ENCODE measurements around the gene KDM4C.

KDM4C gene

DNA sequence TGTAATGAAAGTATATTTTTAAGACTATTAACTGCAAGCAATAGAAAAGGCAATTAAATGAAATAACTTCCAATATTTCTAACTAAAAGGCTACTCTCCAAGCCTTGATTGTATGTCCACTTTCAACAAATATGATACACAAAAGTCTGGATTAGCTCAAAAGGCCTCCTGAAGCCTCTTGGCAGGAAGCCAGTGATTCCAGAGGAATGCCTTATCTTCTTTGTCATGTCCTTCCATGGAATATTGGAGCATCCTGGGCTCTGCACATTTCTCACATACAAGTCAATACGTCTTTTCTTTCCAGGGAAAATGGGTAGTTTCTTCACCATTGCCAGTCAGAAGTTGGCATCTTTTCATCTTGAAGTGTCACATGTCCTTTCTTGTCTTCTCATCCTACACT, 357.8 kb downstream of the KDM4C start:
- no peak for DNase-seq

DNA sequence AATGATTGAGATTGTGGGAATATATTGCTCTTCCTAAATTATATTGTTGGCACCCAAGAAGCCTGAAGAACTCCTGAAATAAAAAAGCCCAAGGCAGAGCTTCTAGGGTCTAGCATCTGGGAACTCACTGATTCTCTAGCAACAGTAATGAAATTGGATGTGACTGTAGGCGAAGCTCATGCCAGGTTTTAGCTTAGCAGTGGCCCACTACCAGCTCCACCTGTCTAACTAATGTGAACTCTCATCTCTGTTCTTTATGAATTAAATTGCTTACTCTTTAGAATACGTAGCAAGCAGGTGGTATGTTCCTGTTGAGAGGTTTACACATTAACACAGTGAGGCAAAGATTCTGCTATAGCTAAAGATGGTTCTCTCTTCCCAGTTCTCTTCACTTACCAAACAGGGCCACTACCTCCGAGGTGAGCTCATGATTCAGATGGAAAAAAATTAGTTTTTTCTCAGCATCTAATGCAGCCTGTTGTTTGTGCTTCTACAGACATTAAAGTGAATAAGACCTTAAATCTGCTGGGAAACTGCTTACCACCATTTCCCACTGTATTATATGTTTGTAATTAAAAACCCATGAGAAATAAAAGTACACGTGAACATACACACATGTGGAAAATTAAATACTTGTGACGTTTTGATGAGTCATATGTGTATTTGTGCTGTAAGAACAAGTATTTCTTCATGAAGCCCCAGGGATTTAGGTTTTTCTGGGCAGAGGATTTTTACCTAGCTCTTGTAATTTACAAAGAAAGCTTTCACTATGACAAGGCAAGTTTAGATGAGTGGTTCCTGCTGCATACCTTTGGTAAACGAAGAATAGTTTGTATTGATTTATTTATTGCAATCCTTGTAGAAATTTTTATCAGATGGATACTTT, 360.1 kb downstream of the KDM4C start:
- DNase-seq: no peak

DNA sequence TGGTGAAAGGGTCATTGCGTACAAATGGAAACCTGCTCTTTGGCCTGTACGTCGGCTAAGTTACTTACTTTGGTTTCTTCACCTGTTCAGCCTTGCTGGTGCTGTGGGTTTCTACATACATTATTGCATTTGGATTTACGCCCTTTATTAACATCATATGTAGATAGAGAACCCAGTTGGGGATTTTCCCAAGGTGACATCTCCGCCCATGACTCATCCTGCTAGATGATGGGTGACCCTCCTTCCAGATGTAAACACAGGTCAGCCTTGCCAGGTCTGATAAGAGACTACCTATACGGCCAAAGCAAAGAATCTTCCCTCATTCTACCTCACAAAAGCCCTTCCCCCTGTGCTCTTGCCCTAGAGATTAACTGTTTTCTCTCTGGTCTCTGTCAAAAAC, 360.9 kb downstream of the KDM4C start:
- DNase-seq: no peak

DNA sequence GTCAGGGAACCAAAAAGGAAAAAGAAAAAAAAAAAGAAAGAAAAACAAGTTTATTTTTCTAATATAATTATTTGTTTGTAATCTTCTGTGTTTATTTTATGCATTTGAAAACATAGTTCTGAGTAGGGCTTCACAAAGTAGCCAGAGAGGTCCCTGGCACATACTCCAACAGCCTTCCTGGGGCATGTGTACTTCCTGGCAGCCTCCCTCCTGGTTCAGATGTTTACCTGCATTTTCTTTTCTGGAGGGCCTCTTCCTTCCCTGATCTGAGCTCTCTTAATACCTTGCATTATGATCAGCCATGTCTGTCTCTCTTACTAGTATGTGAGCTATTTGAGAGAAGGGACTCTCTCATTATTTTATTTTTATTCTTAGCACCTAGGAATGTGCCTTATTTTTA, 361.8 kb downstream of the KDM4C start:
- no peak for DNase-seq

DNA sequence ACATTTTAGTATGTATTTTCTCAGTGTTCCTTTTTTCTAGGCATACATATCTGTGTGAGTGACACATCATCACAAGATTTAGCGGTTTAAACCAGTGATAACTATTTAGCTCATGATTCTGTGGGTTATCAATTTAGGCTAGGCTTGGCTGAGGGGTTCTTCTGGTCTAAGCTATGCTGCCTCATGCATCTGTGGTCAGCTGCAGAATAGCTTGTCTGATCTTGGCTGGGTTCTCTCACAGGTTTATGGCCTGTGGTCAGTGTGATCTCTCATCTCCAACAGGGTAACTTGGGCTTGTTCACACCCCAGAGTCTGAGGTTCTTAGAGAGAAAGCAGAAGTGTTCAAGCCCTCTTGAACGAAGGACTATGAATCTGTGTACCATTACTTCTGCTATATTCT, 363.3 kb downstream of the KDM4C start:
- no peak for DNase-seq

DNA sequence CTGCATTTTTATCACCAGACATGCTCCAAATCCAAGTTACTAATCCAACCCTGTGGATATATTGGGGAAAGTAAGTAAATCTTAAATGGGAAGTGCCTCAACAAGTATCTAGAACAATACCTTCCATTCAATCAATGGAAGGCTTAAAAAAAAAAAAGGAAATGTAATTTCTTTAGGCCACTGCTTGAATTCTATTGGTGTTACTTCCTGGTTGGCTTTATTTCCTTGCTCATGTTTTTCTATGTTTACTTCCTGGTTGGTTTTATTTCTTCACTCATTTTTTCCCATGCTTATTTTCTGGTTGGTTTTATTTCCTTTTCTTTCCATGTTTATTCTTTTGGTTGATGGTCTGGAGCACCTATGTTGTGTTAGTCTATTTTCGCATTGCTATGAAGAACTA, 363.9 kb downstream of the KDM4C start:
- DNase-seq: no peak

DNA sequence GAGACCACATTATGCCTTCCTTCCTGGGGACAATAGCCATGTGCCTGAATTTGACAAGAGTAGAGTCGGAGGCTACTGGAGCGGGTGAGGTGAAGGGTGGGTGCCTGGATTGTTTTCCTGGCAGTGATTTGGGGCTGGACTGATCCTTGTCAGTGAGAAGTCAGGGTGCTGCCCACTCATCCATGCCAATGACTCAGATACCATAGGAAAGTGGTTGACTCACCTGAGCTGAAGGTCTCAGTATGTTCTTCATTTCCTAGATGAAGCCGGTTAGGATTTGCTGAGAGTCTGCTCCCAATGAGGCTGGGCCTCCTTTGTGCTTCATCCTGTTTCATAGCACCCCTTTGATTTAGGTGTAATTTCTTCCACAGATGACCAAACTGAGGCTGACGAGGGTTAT, 366.0 kb downstream of the KDM4C start:
- no peak for DNase-seq

DNA sequence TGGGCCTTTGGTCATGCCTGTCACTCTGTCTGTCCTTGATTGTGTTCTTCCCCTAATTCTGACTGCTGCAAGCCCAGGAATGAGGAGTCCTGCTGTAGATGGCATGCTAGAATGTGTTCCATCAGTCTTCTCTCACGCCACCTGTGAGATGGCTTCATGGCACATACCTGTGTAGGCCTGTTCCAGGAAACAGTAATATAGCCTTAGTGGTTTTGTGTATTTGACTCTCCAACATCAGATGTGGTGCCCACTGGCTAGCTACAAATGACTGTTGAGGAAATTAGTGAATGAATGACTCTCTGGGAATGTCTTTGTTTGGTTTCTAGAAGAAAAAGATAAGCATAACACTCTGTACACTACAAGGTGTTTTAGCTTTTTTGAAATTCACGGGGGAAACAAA, 367.5 kb downstream of the KDM4C start:
- DNase-seq: no peak

DNA sequence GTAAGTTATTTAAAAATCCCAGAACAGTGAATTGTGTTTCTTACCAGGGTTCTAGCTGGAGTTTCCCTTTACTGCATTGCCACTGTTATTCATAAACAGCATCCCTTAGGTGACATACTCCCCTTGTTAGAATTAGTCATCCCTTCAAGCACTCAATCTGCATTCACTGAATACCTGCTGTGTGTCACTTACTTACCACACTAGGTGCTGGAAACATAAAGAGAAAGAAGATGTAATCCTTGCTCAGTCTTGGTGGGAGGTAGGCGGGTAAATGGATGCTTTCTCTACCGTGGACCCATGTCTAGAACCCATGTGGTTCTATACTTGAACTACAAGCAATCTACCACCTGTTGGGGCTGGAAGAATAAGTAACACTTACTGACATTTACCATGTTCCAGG, 371.6 kb downstream of the KDM4C start:
- DNase-seq: no peak

DNA sequence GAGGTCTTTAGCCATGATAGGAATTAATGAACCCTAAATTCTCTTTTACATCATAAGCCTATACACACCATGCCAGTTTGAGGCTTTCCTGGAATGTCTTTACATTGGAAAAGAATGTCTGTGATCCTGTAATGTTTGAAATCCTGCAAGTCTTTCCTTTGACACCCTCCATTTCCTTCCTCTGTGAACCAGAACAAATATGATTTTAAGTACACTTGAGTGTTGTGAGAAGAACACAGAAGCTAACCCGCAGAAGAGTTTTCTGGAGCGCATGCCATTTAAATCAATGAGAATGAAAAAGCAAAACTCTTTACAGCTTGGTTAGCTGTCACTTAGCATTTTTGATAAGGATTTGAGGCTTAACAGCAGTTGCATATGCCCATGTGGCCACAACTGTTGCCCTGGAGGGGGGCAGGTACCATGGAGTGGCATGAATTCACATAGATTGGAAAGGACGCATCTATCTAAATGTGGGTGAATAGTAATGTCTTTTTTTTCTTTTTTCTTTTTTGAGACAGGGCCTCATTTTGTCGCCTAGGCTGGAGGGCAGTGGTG, 372.6 kb downstream of the KDM4C start:
- DNase-seq: no peak

DNA sequence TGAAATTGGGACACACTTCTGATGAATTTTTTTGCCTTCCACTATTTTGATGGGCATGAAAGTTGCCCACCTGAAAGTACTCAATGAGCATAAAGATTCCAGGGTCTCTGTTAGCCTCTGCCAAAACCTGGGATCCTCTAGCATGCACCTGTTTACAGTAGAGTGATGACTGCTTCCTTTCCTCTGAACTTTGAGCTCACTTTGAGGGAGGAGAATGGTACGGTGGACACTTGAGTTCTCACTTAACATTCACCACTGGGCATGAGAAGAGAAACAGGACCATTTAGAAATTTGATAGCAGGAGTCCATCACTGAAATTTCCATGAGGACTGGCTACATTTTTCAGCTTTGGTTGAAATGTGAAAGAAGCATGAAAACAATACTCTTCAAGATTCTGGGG, 374.8 kb downstream of the KDM4C start:
- DNase-seq: no peak

DNA sequence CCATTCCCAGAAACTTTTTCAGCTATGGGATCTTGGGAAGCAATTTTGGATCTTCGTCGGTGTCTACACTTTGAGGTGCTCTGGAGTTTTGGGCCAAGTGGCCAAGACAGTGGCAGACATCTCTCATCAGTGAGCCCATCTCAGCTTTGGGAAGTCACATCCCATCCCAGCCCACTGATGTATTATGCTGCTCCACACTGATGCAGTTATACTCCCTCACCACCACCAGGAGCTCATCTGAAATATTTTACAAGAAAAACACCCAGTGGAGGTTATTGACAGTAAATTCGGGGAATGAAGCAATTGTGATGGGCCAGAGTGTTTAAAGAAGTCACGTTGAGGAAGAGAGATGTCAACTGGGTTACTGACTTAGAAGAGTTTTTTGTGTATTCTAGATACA, 378.0 kb downstream of the KDM4C start:
- DNase-seq: no peak

DNA sequence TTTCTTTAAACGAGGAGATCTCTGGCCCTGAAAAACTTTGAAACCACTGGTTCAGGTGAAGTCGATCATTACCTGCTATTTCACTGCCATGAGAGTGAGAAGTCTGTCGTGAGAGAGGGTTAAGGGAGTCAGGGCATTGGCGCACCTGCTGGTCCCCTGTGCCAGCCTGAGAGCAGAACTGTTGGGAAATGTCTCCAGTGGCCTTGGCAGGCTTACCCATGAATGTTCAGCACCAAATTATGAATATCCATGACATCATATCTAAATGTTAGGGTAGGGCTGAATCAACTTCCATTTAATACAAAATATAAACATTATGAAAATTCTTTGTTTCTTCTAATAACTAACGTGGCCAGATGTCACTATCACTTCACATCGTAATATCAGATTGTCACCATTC, 379.3 kb downstream of the KDM4C start:
- DNase-seq: no peak

DNA sequence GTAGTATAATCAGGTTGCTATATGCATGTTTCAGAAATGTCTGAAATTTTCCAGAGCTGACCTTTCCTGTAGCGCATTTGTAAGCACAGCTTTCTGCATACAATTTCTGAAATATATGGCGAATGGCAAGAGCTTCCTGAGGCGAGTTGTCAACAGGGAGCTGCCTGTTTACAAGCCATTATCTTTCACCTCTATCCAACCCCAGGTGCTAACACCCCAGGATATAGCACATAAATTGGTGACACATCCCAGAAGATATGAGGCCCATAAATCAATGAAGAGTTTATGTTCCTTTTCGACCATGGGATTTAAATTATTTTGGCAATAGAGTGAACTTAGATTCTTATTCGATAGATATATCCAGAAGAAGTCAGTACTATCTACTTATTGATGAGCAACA, 379.8 kb downstream of the KDM4C start:
- DNase-seq: no peak

DNA sequence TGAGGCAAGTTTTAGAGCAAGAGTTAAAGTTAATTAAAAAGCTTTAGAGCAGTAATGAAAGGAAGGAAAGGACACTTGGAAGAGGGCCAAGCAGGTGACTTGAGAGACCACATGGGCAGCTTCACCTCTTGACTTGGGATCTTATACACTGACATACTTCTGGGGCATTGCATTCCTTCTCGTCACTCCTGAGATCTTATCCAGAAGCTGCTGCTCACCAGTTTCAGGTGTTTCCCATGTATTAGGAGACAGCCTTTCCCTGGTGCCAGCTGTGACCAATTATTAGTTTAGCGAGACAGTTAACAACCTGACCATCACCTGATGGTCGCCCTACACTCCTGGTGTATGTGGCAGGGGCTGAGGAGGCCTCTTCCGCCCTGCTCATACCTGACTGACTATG, 382.1 kb downstream of the KDM4C start:
- no peak for DNase-seq

DNA sequence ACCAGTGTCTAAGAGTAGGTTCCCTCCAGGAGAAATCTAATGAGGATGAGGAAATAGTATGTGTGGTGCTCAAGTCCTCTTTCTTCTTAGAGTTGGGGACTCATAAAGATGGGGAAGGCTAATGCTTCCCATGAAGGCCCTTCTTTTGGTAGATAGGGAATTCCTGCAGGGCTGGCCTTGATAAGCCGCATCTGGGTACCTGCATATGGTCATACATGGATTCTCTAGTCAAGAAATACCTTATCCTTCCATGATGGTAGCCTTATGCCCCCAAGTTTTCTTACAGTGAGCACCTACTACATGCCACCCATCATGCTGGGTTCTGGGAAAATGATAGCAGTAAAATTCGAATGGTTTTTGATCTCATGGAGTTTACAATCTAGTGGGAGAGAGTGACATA, 382.6 kb downstream of the KDM4C start:
- DNase-seq: no peak

DNA sequence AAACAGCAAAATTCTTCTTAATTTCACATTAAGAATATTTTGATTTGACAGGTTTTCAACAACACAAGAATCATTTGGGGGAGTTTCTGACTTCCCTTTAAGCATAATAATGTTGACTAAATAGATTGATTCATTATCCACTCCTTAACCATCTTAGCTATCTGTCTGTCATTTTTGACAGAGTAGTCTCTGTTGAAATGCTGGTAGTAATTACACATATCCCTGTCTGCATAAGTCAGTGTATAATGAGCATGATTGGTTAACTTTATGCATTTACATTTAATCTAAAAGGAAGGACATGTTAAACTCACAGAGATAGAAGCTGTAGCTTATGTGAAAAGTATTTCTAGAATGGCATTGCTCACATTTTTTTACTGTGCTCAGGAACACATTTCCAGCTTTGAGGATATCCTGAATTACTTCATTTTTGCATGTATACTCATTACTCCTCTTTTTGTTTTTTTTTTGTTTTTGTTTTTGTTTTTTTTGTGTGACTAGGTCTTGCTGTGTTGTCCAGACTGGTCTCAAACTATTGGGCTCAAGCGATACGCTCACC, 385.9 kb downstream of the KDM4C start:
- no peak for DNase-seq

DNA sequence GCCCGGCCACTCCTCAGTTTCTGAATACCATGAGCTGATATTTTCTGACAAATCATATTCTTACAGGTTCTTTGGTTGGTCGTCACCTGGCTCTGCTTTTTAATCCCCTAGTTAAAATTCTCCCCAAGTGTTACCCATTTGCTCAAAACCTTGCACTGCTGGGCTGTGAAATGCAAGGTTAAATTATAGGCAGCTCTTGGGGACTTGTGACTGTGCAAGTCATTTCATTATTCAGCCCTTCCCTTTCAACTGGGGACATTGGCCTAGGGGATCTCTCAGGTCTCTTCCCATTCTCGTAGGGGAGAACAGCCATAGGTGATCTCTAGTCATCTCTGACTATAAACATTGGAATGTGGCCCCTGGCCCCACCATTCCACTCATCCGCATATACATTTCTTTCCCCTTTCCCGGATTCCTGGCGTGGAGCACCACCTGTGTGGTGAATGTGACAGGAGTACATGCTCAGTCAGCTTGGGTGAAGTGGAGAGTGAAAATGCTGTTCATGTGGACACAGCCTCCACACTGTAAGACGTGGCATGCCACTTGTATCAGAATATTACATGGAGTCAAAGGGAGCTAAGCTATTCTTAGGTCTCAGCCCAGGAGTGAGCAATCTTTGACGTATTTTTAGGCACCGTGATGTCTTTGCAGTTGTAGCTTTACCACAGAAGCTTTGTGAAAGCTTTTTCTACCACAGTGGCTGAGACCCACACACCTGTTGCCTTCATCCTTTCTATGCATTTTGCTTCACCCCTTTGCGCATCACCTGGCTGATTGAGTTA, 386.7 kb downstream of the KDM4C start:
- no peak for DNase-seq

DNA sequence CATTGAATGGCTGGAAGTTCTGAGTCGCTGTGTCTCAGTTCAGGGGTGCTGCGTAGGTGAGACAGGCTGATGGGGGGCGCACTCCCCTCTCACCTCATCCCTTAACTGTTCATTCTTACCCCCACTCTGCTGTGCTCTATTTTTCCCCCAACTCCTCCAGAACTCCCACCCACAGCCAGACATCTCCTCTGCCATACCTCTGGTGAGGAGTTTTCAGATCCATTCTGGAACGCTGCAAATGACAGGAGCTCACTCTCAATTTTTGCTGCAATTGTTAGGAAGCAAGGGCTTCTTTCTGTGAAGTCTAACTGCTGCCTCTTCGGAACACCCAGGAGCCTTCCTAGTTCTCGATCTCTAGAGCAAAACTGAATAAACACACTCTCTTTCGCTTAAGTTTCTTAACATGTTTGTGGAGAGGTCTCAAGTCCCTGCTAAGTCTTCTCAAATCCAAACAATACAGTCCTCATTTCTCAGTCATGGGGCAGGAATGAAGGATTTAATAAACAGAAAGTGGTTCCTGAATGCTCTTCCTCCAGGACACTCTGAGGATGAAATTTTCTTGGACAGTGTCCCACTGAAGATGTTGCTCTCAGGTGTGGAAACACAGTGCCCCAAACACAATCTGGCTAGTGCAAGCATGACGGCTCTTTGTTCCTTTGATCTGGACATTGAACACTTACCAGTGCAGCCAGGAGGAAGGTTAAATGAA, 387.7 kb downstream of the KDM4C start:
- no peak for DNase-seq

DNA sequence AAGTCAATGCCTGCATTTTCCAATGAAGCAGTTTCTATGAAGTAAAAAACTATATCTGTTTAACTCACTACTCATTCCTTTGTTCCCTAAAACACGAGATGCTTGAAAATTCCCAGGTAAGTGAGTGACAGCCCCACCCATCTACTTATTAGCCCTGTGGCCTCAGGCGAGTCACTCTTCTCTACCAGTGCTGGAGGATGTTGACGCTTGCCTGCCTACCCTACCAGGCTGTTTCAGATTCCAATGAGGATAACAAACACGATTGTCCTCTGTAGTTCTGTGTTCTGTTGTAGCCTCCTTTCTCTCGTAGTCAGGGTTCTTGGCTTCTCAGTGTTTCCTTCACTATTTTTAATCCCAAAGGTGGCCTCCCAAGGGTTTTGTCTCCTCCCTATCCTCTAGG, 388.8 kb downstream of the KDM4C start:
- no peak for DNase-seq

DNA sequence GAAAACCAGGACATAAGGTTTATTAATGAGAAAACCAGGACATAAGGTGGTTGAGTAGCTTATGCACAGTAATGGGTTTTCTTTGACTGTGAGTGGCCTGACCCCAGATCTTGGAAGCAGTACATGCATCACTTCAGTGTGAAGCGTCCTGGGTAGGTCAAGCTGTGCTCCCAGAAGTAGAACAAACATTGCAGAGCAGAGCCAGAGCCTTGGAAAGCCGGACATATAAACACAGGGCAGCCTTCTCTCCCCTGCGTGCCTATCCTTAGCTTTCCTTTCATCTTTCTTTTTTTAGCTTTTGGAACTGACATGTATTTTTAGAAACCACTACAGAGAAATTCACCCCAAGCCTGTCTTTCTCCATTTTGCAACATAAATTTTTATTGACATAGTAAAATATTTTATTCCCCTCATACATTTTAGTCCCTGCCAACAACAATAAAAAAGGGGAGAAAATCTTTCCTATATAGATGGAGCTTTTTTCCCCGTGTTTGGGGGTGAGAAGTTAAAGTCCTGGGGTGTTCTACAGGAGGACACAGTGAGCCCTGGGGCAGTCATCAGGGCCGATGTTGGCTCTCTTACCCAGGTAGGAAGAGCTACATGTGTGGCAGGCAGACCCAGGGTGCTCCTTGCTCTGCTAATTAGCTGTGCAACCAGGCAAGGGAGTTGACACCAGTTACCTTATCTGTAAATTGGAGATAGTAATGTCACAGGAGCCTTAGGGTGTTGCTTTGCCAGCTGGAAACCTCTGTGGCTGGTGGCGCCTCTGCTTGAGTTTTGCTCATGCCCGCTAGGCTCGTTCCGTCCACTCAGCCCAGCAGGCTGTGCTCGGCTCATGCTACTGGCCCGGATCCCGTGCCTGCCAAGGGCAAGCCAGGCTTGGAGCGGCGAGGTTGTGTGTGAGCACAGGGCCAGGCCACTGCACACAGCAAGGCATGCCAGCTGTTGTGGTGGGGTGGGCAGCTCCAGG, 389.6 kb downstream of the KDM4C start:
- DNase-seq: no peak

DNA sequence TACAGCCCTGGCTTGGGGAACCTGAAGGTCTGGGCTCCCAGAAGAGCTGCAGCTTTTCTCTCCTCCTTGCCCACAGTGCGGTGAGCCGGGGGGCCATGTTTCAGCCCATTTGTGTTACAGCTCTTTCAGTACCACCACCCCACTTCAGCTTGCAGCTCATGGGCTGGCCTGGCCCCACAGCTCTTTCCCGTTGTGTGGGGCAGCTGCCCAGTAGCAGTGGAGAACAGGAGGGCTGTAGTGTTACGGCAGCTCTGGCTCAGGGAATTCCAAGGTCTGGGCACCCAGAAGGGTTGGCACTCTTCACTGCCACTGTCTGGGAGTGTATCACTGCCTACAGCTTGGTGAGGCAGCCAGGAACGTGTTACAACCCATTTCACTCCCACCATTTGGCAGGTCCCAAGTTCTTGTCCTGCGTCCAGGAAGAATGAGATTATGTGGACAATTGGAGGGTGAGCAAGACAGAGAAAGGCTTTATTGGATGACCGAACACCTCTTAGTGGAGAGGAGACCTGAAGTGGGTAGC, 390.5 kb downstream of the KDM4C start:
- DNase-seq: no peak

Measured in NCI-H1694 treated with DMSO at 0.1 percent for 48 hours (cell line).